ENCODE data around the gene UBE2E1.
"Not testable (repeated sequence)": the region's sequence is repeated elsewhere in the genome, so short reads cannot be mapped to it uniquely, and the experiment has no call there.

UBE2E1 gene

GRCh38 chr3:23859012-23859743, 53.4 kb downstream of the UBE2E1 start:
- DNase-seq: no peak

GRCh38 chr3:23859839-23860382, 54.2 kb downstream of the UBE2E1 start:
- no peak for DNase-seq

- DNase-seq: no peak
Observed at GRCh38 chr3:23861689-23862088, 55.9 kb downstream of the UBE2E1 start.

GRCh38 chr3:23863060-23863459, 57.3 kb downstream of the UBE2E1 start:
- no peak for DNase-seq

DNA sequence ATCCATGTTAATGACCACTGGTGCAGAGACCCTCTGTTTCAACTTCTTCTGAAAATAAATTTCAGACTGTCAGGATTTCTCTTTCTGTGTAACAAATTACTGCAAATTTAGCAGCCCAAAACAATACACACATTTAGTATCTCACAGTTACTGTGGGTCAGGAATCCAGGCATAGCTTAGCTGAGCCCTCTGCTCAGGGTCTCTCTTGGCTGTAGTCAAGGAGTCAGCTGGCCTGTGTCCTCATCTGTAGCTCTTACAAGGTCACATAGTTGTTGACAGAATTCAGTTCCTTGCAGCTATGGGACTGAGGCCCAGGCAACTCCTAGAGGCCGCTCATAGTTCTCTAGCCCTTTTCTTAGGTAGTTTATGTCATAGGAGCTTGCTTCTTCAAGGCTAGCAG, 59.2 kb downstream of the UBE2E1 start:
- no peak for DNase-seq

DNA sequence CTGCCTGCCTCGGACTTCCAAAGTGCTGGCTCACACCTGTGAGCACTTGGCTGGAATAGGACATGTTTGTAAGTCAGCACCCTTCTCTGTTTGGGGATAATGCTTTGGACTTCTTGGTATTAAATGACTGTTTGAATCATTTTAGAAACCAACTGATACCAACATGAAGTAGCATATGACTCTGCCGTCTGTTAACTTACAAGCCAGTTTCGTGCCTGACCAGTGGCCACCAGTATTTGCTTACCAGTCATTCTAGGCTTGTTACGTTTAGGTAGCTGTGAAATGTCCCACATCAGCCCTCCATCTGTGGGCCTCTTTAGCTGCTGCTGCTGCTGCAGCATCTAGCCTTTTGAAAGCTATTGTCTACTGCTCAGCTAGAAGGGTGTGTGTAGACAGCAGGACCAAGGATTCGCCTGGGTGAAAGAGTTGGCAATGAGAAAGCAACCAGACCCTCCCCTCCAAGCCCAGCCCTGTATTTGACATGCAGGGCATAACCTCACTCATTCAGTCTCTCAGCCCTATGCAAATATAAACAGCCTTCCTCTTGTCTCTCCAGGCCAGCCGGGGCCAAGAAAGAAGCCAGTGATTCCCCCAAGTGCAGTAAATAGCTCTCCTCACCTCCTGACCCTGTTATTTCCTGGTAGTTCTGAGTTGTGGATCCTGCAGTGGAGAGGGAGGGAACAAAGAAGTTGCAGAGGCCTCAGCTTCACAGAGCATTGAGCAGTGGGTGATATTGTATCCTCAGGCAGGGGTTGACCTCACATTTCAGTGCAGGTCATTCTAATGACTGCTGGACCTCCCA, 60.0 kb downstream of the UBE2E1 start:
- DNase-seq: no peak

- DNase-seq: no peak
Observed at GRCh38 chr3:23867400-23867799, 61.6 kb downstream of the UBE2E1 start.

- no peak for DNase-seq
Observed at GRCh38 chr3:23867838-23868237, 62.1 kb downstream of the UBE2E1 start.

GRCh38 chr3:23869977-23870662, 64.4 kb downstream of the UBE2E1 start:
- no peak for DNase-seq

DNA sequence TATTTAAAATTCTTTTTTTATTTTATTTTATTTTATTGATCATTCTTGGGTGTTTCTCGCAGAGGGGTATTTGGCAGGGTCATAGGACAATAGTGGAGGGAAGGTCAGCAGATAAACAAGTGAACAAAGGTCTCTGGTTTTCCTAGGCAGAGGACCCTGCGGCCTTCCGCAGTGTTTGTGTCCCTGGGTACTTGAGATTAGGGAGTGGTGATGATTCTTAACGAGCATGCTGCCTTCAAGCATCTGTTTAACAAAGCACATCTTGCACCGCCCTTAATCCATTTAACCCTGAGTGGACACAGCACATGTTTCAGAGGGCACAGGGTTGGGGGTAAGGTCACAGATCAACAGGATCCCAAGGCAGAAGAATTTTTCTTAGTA, 64.9 kb downstream of the UBE2E1 start:
- not testable (repeated sequence) for DNase-seq

- not testable (repeated sequence) for DNase-seq
Observed at GRCh38 chr3:23871361-23871760, 65.6 kb downstream of the UBE2E1 start.

DNA sequence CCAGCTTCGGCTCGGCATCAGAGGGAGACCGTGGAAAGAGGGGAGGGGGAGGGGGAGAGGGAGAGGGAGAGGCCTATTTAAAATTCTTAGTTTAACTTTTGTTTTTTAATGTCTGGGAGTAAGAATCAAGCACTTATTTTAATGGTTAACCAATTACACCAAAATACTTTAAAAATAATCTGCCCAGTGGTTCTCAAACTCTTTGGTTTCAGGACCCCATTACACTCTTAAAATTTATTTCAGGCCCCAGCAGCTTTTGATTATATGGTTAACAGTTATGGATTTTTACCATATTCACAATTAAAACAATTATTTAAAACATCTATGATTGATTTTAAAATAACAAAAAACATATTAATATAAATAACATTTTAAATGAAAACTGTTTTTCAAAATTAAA, 66.6 kb downstream of the UBE2E1 start:
- no peak for DNase-seq

DNA sequence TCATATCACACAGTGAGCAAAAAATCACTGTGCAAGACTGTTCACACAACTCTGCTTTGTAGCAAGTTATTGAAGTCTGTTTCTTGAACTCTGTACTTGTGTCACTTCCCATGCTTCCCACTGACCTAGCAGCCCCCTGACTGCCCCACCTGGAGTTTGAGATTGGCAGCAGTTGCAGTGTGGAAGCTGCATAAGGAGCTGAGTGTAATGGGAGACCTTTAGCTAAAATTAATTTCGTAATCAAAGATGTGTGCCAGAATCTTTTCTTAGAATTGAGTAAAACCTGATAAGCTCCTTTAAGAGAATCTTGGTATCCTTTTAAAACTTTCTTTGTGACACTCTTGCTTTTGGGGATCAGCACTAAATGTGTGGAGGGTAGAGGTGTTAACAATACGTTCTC, 68.2 kb downstream of the UBE2E1 start:
- no peak for DNase-seq

GRCh38 chr3:23874359-23875112, 68.8 kb downstream of the UBE2E1 start:
- DNase-seq: no peak

- DNase-seq: no peak
Observed at GRCh38 chr3:23875113-23875725, 69.5 kb downstream of the UBE2E1 start.

GRCh38 chr3:23876923-23877322, 71.2 kb downstream of the UBE2E1 start:
- no peak for DNase-seq

DNA sequence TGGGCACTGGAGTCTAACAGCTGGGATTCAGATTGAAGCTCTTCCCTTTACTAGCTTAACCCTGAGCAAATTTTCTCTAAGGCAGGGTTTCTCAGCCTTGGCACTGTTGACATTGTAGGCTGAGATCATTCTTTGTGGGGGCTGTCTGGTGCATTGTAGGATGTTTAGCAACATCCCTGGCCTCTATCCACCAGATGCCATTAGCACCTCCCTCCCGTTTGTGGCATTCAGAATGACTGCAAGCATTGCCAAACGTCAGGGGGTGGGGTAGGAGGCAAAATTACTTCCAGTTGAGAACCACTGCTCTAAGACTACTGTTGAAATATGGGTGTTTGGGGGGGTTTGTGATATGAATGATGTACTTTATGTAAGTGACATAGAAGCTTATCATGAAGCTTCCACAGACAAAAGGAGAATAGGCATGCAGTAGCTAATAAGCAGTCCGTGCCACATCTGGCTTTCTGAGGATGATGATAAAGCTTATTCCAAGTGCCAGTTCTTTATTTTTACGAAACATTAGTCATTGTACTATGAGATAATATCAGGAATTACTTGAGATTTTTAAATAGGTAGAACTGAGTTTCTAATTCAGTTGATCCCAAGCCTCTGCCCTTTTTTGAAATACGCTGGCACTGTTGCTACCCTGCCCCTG, 71.7 kb downstream of the UBE2E1 start:
- no peak for DNase-seq

GRCh38 chr3:23879485-23879884, 73.7 kb downstream of the UBE2E1 start:
- DNase-seq: no peak

GRCh38 chr3:23880703-23881339, 75.1 kb downstream of the UBE2E1 start:
- DNase-seq: no peak

GRCh38 chr3:23881993-23882392, 76.2 kb downstream of the UBE2E1 start:
- DNase-seq: not testable (repeated sequence)

GRCh38 chr3:23882487-23882918, 76.7 kb downstream of the UBE2E1 start:
- DNase-seq: no peak
